Testis (tissue), 3 donors: ENCODE results near the gene DTL. TPM values are rescaled to one million over a fixed set of nuclear protein-coding genes. Genes with fewer than 3 reads are reported as not detected.

ENCODE experiments used
- DNase-seq: peaks from one replicate; pipeline ENCODE4 v3.0.0-alpha.2; 2019
- H3K27ac ChIP-seq, 2 donors: fragments of 200-600 bp; sonication (generic); one replicate each; pipeline ENCODE4 v1.5.1; 2019
- H3K27me3 ChIP-seq: fragments of 200-600 bp; sonication (generic); one replicate; pipeline ENCODE4 v1.5.1; 2019
- H3K36me3 ChIP-seq: fragments of 200-600 bp; sonication (generic); one replicate; pipeline ENCODE4 v1.5.1; 2017; ENCODE audit warnings: low read depth; ENCODE audit errors: missing control alignments
- H3K4me1 ChIP-seq: fragments of 200-600 bp; sonication (generic); one replicate; pipeline ENCODE4 v1.5.1; 2019
- H3K4me3 ChIP-seq, 2 donors: fragments of 200-600 bp; sonication (generic); one replicate each; pipeline ENCODE4 v1.5.1; 2017 to 2019
- H3K9me3 ChIP-seq: fragments of 200-600 bp; sonication (generic); one replicate; pipeline ENCODE4 v1.5.1; 2017
- POLR2A ChIP-seq: fragments of 450-650 bp; IDR thresholded peaks from one replicate; pipeline ENCODE4 v1.6.1; 2017; ENCODE audit warnings: antibody characterized with exemption, mild to moderate bottlenecking, moderate library complexity
- WGBS, 2 donors: methylation state at CpG; one replicate each; pipeline ENCODE4 v1.1.5; 2018; 5-methylcytosine and 5-hydroxymethylcytosine counted together
- intact Hi-C: fragments of 100-400 bp; cut with DNase I; formaldehyde crosslinking; loops from one replicate; pipeline ENCODE4 v1.15.1; 2023; ENCODE audit warnings: low total_unique reads
- polyA plus RNA-seq: library from polyadenylated mRNA; stranded (reverse); fragments of 350-450 nt; fragmentation: Illumina TruSeq; extraction: RNeasy Lipid Tissue Mini Kit (QIAGEN cat#74804); gene quantifications from one replicate; pipeline ENCODE4 v1.2.3, GENCODE V29; 2014; ENCODE audit warnings: low read depth, low replicate concordance; ENCODE audit not compliant: insufficient read depth
- total RNA-seq, 2 donors: library from RNA; depleted of rRNA; stranded (reverse); fragments of >200 nt; gene quantifications; one replicate each; pipeline ENCODE4 v1.2.3, GENCODE V29; 2016
- TF ChIP-seq, protein P1 (sequence below), 3 experiments: fragments of 450-650 bp in 2 of 3; fragments of 200-600 bp in 1 of 3; sonication (generic) in 1 of 3; IDR thresholded peaks; one replicate each; pipeline ENCODE4 v1.5.1; 2016 to 2019; ENCODE audit warnings: antibody characterized with exemption in 3 of 3, mild to moderate bottlenecking in 2 of 3, moderate library complexity in 1 of 3

The DTL gene
- total and polyA plus RNA-seq, 3 donors from 2014 or later: 25.3 to 45.1 (median 25.4) TPM

GRCh38 chr1:212074313-212074712 lies 38.8 kb downstream of the DTL start:
- TF ChIP-seq, protein P1, sequence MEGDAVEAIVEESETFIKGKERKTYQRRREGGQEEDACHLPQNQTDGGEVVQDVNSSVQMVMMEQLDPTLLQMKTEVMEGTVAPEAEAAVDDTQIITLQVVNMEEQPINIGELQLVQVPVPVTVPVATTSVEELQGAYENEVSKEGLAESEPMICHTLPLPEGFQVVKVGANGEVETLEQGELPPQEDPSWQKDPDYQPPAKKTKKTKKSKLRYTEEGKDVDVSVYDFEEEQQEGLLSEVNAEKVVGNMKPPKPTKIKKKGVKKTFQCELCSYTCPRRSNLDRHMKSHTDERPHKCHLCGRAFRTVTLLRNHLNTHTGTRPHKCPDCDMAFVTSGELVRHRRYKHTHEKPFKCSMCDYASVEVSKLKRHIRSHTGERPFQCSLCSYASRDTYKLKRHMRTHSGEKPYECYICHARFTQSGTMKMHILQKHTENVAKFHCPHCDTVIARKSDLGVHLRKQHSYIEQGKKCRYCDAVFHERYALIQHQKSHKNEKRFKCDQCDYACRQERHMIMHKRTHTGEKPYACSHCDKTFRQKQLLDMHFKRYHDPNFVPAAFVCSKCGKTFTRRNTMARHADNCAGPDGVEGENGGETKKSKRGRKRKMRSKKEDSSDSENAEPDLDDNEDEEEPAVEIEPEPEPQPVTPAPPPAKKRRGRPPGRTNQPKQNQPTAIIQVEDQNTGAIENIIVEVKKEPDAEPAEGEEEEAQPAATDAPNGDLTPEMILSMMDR (IDR thresholded peaks at IDR 0.05): no peak
- TF ChIP-seq POLR2A: no peak
- intact Hi-C loops: no loop called here
- 94 to 98% methylated on average over 3 of the region's 3 CpGs for WGBS, 2 donors

DNA sequence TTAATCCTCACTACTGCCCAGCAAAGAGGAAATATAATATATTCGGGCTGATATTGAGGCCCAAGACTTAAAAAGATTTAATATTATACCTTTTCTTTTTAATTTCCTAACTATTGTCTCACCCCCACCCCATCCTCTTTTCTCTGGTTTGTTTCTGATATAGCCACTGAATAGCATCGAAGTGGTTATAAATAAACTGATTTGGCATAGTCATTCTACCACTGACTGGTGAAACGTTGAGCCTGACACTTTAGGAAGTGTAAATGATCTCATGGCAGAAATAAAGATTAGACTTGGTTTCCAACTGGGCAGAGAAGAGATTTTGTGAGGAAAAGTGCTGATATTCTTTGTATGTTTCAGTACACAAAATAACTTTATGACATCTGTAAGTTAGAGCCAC lies 39.3 kb downstream of the DTL start:
- TF ChIP-seq, protein P1 (IDR thresholded peaks at IDR 0.05): no peak
- TF ChIP-seq POLR2A: no peak
- WGBS, 2 donors: 76 to 89% methylated on average over 3 of the region's 3 CpGs
- no peaks in the 10 kb centered on the region for H3K36me3 ChIP-seq
- no peak overlapping the region for H3K27ac ChIP-seq
- no peaks in the 10 kb centered on the region for H3K27me3 ChIP-seq
- intact Hi-C loops: no loop called here
- no peak overlapping the region for H3K4me3 ChIP-seq
- H3K9me3 ChIP-seq: no peaks in the 10 kb centered on the region
- no peak for DNase-seq
- H3K4me1 ChIP-seq: no peaks in the 10 kb centered on the region

More at GRCh38 chr1:212074313-212074712, 38.8 kb downstream of the DTL start:
- Histone ChIP-seq H3K4me1 (no peaks in the 10 kb centered on the region), H3K36me3 (no peaks in the 10 kb centered on the region), H3K4me3 (no peak overlapping the region), H3K27ac (no peak overlapping the region), H3K9me3 (no peaks in the 10 kb centered on the region), H3K27me3 (no peaks in the 10 kb centered on the region)
- no peak for DNase-seq

- 77 to 83% methylated on average over 2 of the region's 2 CpGs for WGBS, 2 donors
- no peaks in the 10 kb centered on the region for H3K27me3 ChIP-seq
- H3K27ac ChIP-seq: no peak overlapping the region
- intact Hi-C loops: no loop called here
- DNase-seq: no peak
- no peaks in the 10 kb centered on the region for H3K4me1 ChIP-seq
- H3K4me3 ChIP-seq: no peak overlapping the region
- H3K36me3 ChIP-seq: no peaks in the 10 kb centered on the region
- TF ChIP-seq, protein P1 (IDR thresholded peaks at IDR 0.05): no peak
- TF ChIP-seq POLR2A: no peak
- H3K9me3 ChIP-seq: no peaks in the 10 kb centered on the region
These were observed 41.5 kb downstream of the DTL start for GRCh38 chr1:212077028-212077427.

DNA sequence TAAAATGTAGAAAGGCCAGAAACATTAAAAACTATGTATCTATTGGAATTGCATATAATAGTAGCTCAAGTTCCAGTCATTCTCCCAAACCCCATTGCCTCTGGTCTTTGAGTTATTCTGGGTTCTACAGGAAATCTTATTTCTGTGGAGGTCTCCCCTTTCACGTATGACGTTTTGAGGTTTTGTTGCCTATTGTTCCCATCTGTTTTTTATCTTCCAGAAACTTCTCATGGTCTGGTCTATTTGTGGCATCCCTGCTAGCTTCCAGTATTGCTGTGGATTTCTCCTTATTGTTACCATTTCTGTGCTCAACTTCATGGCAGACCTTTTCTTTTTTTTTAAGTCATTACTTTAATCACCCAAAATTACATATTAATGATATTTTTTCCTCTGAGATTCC lies 43.3 kb downstream of the DTL start:
- DNase-seq: no peak
- Histone ChIP-seq H3K4me3 (no peak overlapping the region), H3K4me1 (no peaks in the 10 kb centered on the region), H3K9me3 (no peaks in the 10 kb centered on the region), H3K27ac (no peak overlapping the region), H3K27me3 (no peaks in the 10 kb centered on the region), H3K36me3 (no peaks in the 10 kb centered on the region)
- WGBS, 2 donors: 81 to 87% methylated on average over 2 of the region's 2 CpGs
- intact Hi-C loops: no loop called here
- TF ChIP-seq POLR2A: no peak
- TF ChIP-seq, protein P1 (IDR thresholded peaks at IDR 0.05): no peak

DNA sequence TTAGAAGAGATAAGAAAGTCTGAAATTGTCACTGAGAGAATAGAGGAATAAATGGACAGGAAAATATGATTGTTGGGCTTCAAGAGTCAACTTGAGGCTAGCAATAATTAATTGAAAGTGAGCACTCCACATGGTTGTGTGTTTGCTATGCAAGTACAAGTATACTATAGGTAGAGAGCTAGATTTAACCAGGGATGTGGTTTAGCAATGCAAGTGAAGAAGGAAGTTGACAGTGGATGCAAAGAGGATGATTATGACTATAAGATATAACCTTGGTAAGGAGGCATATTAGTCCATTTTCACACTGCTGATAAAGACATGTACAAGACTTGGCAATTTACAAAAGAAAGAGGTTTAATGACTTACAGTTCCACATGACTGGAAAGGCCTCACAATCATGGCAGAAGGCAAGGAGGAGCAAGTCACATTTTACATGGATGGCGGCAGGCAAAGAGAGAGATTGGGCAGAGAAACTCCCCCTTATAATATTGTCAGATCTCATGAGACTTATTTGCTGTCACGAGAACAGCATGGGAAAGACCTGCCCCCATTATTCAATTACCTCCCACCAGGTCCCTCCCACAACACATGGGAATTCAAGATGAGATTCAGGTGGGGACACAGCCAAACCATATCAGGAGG lies 47.3 kb downstream of the DTL start:
- 91 to 94% methylated on average over 2 of the region's 2 CpGs for WGBS, 2 donors
- Histone ChIP-seq H3K4me3 (no peak overlapping the region), H3K36me3 (no peaks in the 10 kb centered on the region), H3K27me3 (no peaks in the 10 kb centered on the region), H3K9me3 (no peaks in the 10 kb centered on the region), H3K4me1 (peaks cover under 1% of the 10 kb centered on the region), H3K27ac (no peak overlapping the region)
- TF ChIP-seq POLR2A: no peak
- TF ChIP-seq, protein P1 (IDR thresholded peaks at IDR 0.05): no peak
- DNase-seq: no peak
- intact Hi-C loops: no loop called here
